SW 1271 (cell line): ENCODE measurements around the gene ERG28.
"Not testable (repeated sequence)": the region's sequence is repeated elsewhere in the genome, so short reads cannot be mapped to it uniquely, and the experiment has no call there.

Experiments used
- DNase-seq, 2 experiments: peaks; one replicate each; lab custom pipeline; 2025; lab: John Stamatoyannopoulos, UW

The ERG28 gene

GRCh38 chr14:75625034-75625433 lies 35.6 kb downstream of the ERG28 start:
- DNase-seq = no peak

GRCh38 chr14:75619548-75619947 lies 41.1 kb downstream of the ERG28 start:
- DNase-seq = no peak

- DNase-seq = no peak
These were observed 45.5 kb downstream of the ERG28 start for GRCh38 chr14:75615200-75615599.

- DNase-seq = no peak
These were observed 46.5 kb downstream of the ERG28 start for GRCh38 chr14:75614179-75614578.

GRCh38 chr14:75612157-75612556 lies 48.5 kb downstream of the ERG28 start:
- no peak for DNase-seq

GRCh38 chr14:75610834-75611233 lies 49.8 kb downstream of the ERG28 start:
- no peak for DNase-seq

GRCh38 chr14:75609606-75610475 lies 50.8 kb downstream of the ERG28 start:
- DNase-seq = no peak

- DNase-seq = no peak
These were observed 51.6 kb downstream of the ERG28 start for GRCh38 chr14:75609116-75609515.

GRCh38 chr14:75607842-75608640 lies 52.6 kb downstream of the ERG28 start:
- DNase-seq = no peak

GRCh38 chr14:75607044-75607443 lies 53.6 kb downstream of the ERG28 start:
- no peak for DNase-seq

GRCh38 chr14:75605916-75606315 lies 54.8 kb downstream of the ERG28 start:
- no peak for DNase-seq

- DNase-seq = no peak
These were observed 55.5 kb downstream of the ERG28 start for GRCh38 chr14:75604979-75605851.

- no peak for DNase-seq
These were observed 58.2 kb downstream of the ERG28 start for GRCh38 chr14:75602503-75602902.

GRCh38 chr14:75601061-75601460 lies 59.6 kb downstream of the ERG28 start:
- DNase-seq = not testable (repeated sequence)

GRCh38 chr14:75600100-75600499 lies 60.6 kb downstream of the ERG28 start:
- not testable (repeated sequence) for DNase-seq
